ENCODE results near the gene SNTG2.
"Not testable (repeated sequence)": the region's sequence is repeated elsewhere in the genome, so short reads cannot be mapped to it uniquely, and the experiment has no call there.

Gene SNTG2

DNA sequence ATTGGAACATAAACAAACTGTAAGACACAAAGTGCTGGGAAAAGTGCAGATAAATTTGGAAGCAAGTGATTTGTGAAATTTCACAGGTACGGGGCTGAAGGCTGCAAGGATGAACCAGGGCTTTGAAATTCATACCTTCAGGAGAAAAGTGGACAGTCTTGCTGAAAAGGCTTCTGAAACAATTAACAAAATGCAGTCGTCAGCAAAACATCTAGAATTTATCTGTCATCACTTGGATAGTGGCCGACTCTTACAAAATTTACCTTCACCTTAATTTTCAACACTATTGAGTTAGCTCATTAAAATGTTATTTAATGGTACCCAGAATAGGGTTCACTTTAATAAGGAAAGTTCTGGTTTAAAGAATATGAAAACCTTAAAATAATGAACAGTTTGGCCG lies 138.3 kb downstream of the SNTG2 start:
- no peak for DNase-seq (ENCODE audit: low read depth in 3 of 3, low spot score in 1 of 3)

DNA sequence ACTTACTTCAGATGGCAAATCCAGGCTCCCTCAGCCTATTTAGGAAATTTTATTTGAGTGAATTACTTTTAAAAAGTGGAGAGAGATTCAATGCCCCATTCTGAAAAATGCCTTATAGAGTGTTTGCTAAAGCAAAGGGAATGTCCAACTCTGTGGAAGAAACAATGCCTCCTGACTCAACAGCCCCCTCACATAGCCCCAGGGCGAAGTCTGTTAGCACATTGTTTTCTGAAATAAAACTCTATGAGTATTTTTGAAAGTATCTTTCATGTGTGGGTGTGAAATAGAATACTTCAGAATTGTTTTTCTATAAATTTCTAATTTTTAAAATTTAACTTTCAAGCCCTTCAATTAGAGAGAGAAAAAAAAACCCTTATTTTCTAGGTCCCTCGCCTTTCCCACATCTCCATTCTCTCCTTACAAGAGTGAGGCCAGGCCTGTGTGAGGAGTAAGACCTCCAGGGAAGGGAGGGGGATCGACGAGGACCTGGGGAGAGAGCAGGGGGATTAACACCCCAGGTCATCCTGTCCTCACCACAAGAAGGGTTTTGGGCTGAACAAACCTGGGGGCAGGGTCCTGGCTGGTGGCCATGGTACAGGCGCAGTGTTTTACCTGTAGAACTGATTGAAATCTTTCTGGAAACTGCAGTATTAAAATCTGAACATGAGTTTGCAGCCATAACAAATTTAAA lies 141.4 kb downstream of the SNTG2 start:
- no peak for DNase-seq (ENCODE audit: low read depth in 3 of 3, low spot score in 1 of 3)

GRCh38 chr2:1093668-1094067 lies 143.0 kb downstream of the SNTG2 start:
- not testable (repeated sequence) for DNase-seq (ENCODE audit: low read depth in 3 of 3, low spot score in 1 of 3)

- DNase-seq (ENCODE audit: low read depth in 3 of 3, low spot score in 1 of 3) = no peak
These were observed 146.5 kb downstream of the SNTG2 start for GRCh38 chr2:1097101-1097500.

DNA sequence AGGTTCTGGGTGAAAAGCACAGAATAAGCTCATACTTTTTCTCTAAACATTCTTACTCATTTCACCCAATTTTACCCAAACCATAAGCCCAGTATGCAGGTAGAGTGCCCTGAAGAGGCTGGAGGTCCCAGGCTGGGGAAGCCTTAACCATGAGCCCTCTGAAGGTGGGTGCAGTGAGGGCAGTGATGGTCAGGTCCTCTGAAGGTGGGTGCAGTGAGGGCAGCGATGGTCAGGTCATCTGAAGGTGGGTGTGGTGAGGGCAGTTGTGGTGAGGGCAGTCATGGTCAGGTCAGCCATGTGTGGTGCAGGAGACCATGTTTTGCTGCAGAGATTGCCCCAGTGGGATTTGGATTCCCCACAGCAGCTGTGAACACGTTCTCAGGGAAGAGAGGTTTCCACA lies 148.8 kb downstream of the SNTG2 start:
- DNase-seq (ENCODE audit: low read depth in 3 of 3, low spot score in 1 of 3) = no peak

DNA sequence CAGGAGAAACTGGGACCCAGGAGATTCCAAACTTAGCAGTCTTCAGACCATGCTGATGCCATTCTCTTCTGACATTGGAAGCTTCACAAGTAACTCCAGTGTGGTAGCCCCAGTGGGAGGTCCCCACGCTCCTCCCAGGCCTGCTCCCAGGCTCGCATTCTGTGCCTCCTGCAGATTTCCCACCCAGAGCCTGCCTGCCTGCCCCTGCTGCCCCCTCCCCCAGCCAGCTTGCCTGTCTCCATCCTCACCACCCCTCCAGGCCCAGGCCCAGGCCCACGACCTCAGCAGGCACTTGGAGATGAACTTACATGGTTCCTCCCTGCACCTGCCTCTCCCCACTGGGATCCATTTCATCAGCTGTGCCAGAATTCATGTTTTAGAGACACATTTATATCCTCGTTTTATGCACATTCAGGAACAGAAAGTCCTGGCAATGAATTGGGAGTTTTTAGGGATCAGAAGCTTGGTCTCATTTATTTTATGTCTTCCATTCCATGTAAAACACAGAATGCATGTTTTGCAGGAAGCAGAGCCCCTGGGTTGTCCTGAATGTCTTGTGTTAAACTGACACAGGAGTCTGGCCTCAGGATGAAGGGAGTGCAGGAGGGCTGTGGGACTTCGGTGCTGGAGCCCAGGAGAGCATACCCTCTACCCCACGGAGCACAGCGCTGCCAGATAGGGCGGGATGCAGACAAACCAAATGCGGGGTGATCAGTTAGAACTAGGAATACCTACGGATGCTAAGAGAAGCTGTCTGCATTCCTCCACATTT lies 150.5 kb downstream of the SNTG2 start:
- no peak for DNase-seq (ENCODE audit: low read depth in 3 of 3, low spot score in 1 of 3)

DNA sequence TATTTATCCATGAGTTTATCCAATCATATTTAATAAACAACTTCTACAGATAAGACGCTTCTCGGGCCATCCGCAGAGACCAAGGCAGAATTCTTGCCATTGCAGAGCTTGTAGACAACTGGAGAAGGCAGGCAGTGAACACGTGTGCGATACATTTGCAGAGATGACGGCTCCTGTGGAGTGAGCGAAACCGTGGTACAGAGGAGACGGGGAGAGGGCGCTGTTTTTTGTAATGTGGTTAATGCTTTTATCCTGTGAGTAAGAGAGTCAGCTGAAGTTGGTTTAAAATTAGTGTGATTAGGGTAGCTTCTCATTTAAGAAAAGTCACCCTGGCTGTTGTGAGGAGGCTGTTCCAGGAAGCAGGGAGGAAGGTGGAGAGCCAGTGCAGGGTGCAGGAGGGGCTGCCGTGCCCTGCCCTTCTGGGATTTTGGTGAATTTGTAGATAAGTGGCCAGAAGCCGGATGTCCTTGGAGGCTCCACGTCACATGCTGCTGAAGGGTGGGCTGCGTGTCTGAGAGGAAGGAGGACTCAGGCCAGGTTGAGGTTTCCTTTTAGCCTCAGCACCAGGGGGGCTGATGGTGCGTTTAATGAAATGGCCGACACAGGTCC lies 151.4 kb downstream of the SNTG2 start:
- DNase-seq (ENCODE audit: low read depth in 3 of 3, low spot score in 1 of 3) = no peak

- DNase-seq (ENCODE audit: low read depth in 3 of 3, low spot score in 1 of 3) = no peak
These were observed 153.7 kb downstream of the SNTG2 start for GRCh38 chr2:1104364-1104763.

- not testable (repeated sequence) for DNase-seq (ENCODE audit: low read depth in 3 of 3, low spot score in 1 of 3)
These were observed 155.7 kb downstream of the SNTG2 start for GRCh38 chr2:1106344-1106743.

DNA sequence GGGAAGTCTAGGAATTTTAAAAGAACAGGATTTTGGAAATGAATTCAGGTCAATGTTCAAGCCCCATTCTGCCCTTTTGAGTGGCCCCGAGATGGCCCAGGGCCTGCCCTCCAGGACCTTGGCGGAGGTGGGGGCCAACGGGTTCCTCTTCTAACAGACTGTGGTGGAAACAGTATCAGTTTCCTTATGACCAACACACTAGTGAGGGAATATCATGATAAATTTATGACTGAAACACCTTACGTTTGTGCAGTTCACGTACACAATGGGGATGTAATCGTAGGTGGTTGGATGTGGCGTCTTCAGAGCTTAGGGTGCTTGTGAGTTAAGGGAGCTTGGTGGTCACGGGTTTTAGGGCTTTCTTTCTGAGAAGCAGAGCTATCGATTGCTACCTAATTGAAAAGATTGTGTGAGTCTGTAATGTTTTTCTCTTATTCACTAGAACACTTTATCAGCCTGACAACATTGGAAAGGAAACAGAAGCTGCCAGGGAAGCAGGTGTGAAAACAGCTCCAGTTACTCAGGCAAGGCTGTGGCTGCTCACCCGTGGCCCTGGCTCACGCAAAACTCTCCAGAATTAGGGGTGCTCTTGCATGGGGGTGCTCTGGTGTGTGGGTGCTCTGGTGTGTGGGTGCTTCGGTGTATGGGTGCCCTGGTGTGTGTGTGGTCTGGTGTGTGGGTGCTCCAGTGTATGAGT lies 165.3 kb downstream of the SNTG2 start:
- DNase-seq (ENCODE audit: low read depth in 3 of 3, low spot score in 1 of 3) = no peak

DNA sequence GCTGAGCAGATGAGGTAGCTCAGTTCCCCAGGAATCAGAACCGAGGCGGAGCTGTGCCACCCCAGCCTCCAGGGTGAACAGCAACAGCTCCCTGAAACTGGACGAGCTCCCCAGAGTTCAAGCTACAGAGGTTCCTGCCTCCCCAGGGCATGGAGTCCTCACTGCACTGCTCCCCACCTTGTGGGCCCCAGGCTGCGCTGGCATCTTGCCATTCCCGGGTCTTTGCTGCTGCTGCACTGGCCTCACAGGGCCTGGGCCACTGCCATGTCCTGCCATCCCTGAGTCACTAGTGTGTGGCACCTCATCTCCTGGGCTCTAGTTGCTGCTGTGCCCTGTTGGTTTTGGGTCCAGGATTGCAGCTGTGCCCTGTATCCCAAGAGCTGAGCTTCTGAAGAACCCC lies 166.9 kb downstream of the SNTG2 start:
- DNase-seq (ENCODE audit: low read depth in 3 of 3, low spot score in 1 of 3) = no peak

- no peak for DNase-seq (ENCODE audit: low read depth in 3 of 3, low spot score in 1 of 3)
These were observed 174.6 kb downstream of the SNTG2 start for GRCh38 chr2:1125217-1125616.

DNA sequence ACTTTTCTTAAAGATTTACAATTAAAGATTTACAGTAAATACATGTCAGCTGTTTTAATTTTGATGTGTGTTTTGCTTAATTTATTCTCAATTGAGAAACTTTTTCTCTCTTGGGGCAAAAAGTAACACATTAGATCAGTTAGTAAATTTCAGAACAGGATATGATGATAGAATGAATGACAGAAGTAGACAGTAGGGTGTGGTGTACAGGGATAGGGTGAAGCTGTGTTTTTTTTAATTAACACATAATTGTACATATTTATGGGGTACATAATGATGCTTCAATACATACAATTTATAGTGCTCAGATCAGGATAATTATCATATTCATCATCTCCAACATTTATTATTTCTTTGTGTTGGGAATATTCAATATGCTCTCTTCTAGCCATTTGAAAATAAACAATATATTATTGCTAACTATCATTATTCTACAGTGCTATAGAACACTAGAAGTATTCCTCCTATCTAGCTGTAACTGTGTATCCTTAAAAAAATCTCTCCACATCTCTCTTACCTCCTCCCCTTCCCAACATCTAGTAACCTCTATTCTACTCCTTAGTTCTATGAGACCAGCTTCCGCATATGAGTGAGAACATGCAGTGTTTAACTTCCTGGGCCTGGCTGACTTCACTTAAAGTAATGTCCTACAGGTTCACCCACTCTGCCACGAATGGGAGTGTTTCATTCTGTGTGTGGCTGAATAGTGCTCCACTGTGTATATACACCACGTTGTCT lies 175.2 kb downstream of the SNTG2 start:
- no peak for DNase-seq (ENCODE audit: low read depth in 3 of 3, low spot score in 1 of 3)

- no peak for DNase-seq (ENCODE audit: low read depth in 3 of 3, low spot score in 1 of 3)
These were observed 179.3 kb downstream of the SNTG2 start for GRCh38 chr2:1129982-1130381.

DNA sequence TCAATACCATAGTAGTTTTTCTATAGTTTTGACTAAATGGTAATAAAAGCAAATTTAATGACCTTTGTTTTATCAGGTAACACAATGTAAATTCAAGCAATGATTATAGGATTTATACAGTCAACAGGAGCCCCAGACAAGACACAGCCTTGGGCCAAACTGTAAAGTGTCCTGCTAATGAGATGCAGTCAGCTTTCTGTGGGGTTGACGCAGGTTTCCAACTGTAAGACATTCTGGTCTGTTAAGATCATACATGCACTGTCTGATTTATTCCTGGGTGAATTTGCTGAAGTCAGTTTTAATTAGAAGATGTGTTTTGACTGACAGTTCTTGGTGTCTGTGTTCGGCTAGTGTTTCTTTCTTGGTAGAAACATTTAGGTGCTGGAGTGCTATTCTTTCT lies 180.3 kb downstream of the SNTG2 start:
- no peak for DNase-seq (ENCODE audit: low read depth in 3 of 3, low spot score in 1 of 3)

GRCh38 chr2:1132328-1132969 lies 181.8 kb downstream of the SNTG2 start:
- DNase-seq (ENCODE audit: low read depth in 3 of 3, low spot score in 1 of 3) = no peak

GRCh38 chr2:1133896-1134295 lies 183.2 kb downstream of the SNTG2 start:
- not testable (repeated sequence) for DNase-seq (ENCODE audit: low read depth in 3 of 3, low spot score in 1 of 3)

DNA sequence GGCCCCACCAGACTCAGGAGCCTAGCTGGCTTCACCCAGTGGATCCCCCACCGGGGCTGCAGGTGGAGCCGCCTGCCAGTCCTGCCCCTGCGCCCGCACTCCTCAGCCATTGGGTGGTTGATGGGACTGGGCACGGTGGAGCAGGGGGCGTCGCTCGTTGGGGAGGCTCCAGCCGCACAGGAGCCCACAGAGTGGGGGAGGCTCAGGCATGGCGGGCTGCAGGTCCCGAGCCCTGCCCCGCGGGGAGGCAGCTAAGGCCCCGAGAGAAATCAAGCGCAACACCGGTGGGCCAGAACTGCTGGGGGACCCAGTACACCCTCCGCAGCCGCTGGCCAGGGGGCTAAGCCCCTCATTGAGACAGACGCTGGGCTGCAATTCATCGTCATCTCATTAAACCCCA lies 184.0 kb downstream of the SNTG2 start:
- no peak for DNase-seq (ENCODE audit: low read depth in 3 of 3, low spot score in 1 of 3)

DNA sequence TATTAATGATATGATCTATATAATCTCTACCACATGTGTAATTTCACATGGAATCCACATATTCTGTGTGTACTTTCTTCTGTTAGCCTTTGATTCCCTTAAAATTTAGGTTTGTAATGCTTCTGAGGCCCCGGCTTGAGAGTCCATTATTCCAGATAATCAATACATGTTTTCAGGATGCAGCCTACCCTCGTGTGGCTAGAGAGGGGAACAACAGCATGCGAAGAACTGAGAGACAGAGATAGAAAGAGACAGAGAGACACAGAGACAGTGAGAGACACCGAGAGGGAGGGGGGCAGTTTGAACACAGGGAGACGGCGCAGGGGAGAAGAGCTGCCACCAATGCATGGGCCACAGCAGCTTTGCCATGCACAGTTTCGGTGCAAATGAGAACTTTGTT lies 185.4 kb downstream of the SNTG2 start:
- no peak for DNase-seq (ENCODE audit: low read depth in 3 of 3, low spot score in 1 of 3)

- DNase-seq (ENCODE audit: low read depth in 3 of 3, low spot score in 1 of 3) = no peak
These were observed 186.2 kb downstream of the SNTG2 start for GRCh38 chr2:1136846-1137245.

GRCh38 chr2:1137264-1137663 lies 186.6 kb downstream of the SNTG2 start:
- no peak for DNase-seq (ENCODE audit: low read depth in 3 of 3, low spot score in 1 of 3)

Data from stimulated activated CD4-positive, alpha-beta T cell treated with anti-CD3 and anti-CD28 coated beads, TNF-alpha, amount 100 ng/mL, for 1 hour (primary cell).